GM21723 (cell line): ENCODE data around the gene RACGAP1.
"Not testable (repeated sequence)": the region's sequence is repeated elsewhere in the genome, so short reads cannot be mapped to it uniquely, and the experiment has no call there.

Source experiments
- ATAC-seq: cut with Tn5 transposase; IDR thresholded peaks from one replicate; pipeline ENCODE4 v1.9.1; 2021; ENCODE audit warnings: mild to moderate bottlenecking, moderate library complexity; ENCODE audit not compliant: unreplicated experiment

Gene RACGAP1

GRCh38 chr12:49998453-49998852 lies 26.8 kb downstream of the RACGAP1 start:
- no peak for ATAC-seq

- no peak for ATAC-seq
These were observed 35.0 kb downstream of the RACGAP1 start for GRCh38 chr12:49990273-49990672.

GRCh38 chr12:49989400-49989799 lies 35.9 kb downstream of the RACGAP1 start:
- ATAC-seq = not testable (repeated sequence)

- no peak for ATAC-seq
These were observed 37.5 kb downstream of the RACGAP1 start for GRCh38 chr12:49987625-49988303.

- ATAC-seq = not testable (repeated sequence)
These were observed 38.8 kb downstream of the RACGAP1 start for GRCh38 chr12:49986476-49986875.

- ATAC-seq = no peak
These were observed 39.3 kb downstream of the RACGAP1 start for GRCh38 chr12:49985981-49986380.

- no peak for ATAC-seq
These were observed 40.6 kb downstream of the RACGAP1 start for GRCh38 chr12:49984476-49985359.

GRCh38 chr12:49983892-49984291 lies 41.4 kb downstream of the RACGAP1 start:
- no peak for ATAC-seq

GRCh38 chr12:49982246-49983087 lies 42.8 kb downstream of the RACGAP1 start:
- ATAC-seq = no peak

GRCh38 chr12:49980501-49981349 lies 44.6 kb downstream of the RACGAP1 start:
- no peak for ATAC-seq

- ATAC-seq = no peak
These were observed 45.5 kb downstream of the RACGAP1 start for GRCh38 chr12:49979791-49980190.

- no peak for ATAC-seq
These were observed 46.2 kb downstream of the RACGAP1 start for GRCh38 chr12:49979016-49979586.

- ATAC-seq = no peak
These were observed 47.2 kb downstream of the RACGAP1 start for GRCh38 chr12:49978125-49978524.

- ATAC-seq = no peak
These were observed 48.7 kb downstream of the RACGAP1 start for GRCh38 chr12:49976557-49976956.

GRCh38 chr12:49975318-49975761 lies 50.0 kb downstream of the RACGAP1 start:
- no peak for ATAC-seq

GRCh38 chr12:49974677-49975317 lies 50.5 kb downstream of the RACGAP1 start:
- no peak for ATAC-seq

GRCh38 chr12:49974231-49974675 lies 51.0 kb downstream of the RACGAP1 start:
- ATAC-seq = no peak

- ATAC-seq = no peak
These were observed 51.9 kb downstream of the RACGAP1 start for GRCh38 chr12:49973361-49973830.
